SJCRH30 (cell line): Measurements from ENCODE around the gene HIPK2. TPM values are rescaled to one million over a fixed set of nuclear protein-coding genes. Genes with fewer than 3 reads are reported as not detected.
"Not testable (repeated sequence)": the region's sequence is repeated elsewhere in the genome, so short reads cannot be mapped to it uniquely, and the experiment has no call there.

ENCODE experiments used
- DNase-seq, 2 experiments: peaks; one replicate each; pipeline ENCODE4 v3.0.0-alpha.2; 2015 to 2020
- H3K27ac ChIP-seq: fragments of 250-450 bp; sonication (Bioruptor Pico); 2 replicates; pipeline ENCODE4 v1.5.1; 2020; ENCODE audit warnings: mild to moderate bottlenecking, moderate library complexity
- H3K27me3 ChIP-seq: fragments of 250-450 bp; sonication (Bioruptor Pico); 2 replicates; pipeline ENCODE4 v1.5.1; 2020; ENCODE audit warnings: mild to moderate bottlenecking, moderate library complexity
- H3K36me3 ChIP-seq: fragments of 250-450 bp; sonication (Bioruptor Pico); 2 replicates; pipeline ENCODE4 v1.5.1; 2020; ENCODE audit warnings: mild to moderate bottlenecking, moderate library complexity
- H3K4me1 ChIP-seq: fragments of 250-450 bp; sonication (Bioruptor Pico); 2 replicates; pipeline ENCODE4 v1.5.1; 2020; ENCODE audit warnings: mild to moderate bottlenecking, moderate library complexity
- H3K4me3 ChIP-seq: fragments of 250-450 bp; sonication (Bioruptor Pico); 2 replicates; pipeline ENCODE4 v1.5.1; 2020; ENCODE audit warnings: mild to moderate bottlenecking, moderate library complexity
- H3K9me3 ChIP-seq: fragments of 250-450 bp; sonication (Bioruptor Pico); replicated peaks from 2 replicates; pipeline ENCODE4 v1.5.1; 2020; ENCODE audit warnings: mild to moderate bottlenecking, moderate library complexity
- total RNA-seq: library from RNA; depleted of rRNA; stranded (reverse); fragments of >200 nt; shearing (Covaris generic); gene quantifications from 2 replicates; pipeline ENCODE4 v1.2.3, GENCODE V29; 2014

HIPK2 gene
- total RNA-seq, 1 experiment from 2014 or later: 17.2 TPM

DNA sequence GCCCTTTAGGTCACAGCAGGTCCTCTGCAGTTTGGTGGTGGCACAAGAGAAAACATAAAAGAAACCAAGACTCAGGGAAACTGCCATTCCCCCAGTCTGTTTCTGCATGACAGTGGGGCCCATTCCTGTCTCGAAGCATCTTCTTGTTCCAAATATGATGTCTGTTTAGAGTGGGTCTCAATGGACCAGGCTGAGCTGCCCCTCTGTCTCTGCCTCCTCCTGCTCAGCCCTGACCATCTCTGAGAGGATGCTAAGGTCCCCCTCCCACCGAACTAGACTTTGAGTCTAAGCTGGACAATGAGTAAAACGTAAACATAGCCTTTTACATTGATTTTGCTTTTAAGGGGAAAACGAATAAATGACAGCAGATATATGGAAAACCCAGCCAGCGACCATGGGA lies 213.9 kb downstream of the HIPK2 start:
- DNase-seq: no peak
- Histone ChIP-seq H3K36me3 (no peaks in the 10 kb centered on the region), H3K27me3 (no peaks in the 10 kb centered on the region), H3K27ac (no peak overlapping the region), H3K4me1 (no peaks in the 10 kb centered on the region; the same call in 1 of the 2 replicates), H3K4me3 (no peak overlapping the region), H3K9me3 (peaks cover 6% of the 10 kb centered on the region; the same call in 1 of the 2 replicates)

DNA sequence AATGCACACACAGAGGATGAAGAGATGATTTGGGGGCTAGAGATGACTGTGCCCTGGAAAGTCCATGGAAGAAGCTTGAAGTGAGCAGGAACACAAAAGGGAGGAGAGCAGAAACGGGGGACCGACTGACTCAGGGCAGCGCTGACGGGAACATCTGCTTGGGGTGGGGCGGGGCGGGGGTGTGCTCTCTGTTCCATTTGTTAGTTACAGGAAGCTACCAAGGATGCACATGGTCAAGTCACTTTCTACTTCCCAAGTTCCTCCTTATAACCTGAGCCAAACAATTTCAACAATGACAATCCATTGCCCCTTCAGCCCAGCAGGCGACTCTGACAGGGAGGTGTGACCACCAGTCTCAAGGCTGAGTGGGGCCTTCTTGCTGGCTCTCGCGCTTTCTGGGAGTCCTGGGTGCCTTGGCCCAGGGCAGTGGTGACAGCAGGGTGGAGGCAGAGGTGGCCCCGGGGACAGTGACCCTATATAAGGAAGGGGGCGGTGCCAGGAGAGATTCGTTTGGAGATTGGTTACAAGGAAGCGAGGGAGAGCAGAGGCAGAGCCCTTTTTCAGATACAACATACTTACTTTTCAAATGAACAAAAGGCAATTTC lies 214.7 kb downstream of the HIPK2 start:
- H3K9me3 ChIP-seq: peaks cover 6% of the 10 kb centered on the region; the same call in 1 of the 2 replicates
- H3K4me3 ChIP-seq: no peak overlapping the region
- H3K36me3 ChIP-seq: no peaks in the 10 kb centered on the region
- no peaks in the 10 kb centered on the region for H3K27me3 ChIP-seq
- H3K4me1 ChIP-seq: no peaks in the 10 kb centered on the region; the same call in 1 of the 2 replicates
- no peak for DNase-seq
- H3K27ac ChIP-seq: no peak overlapping the region

DNA sequence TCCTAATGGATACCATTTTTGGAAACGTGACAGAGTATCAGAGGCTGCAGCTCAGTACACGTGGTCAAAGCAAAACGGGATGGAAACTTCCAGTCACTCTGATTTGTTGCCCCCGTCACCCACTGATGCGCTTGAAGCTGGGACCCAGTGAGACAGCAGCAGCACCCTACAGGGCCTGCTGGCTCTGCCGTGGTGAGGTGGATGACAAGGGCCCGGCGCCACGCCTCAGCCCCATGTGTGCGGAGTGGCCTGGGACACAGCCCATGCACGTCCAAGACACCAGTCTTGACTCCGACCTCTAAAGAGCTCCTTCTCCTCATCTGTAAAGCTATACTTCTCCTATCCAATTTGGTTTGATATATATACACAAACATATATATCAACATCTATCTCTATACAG lies 215.3 kb downstream of the HIPK2 start:
- Histone ChIP-seq H3K9me3 (peaks cover 6% of the 10 kb centered on the region; the same call in 1 of the 2 replicates), H3K27me3 (no peaks in the 10 kb centered on the region), H3K4me1 (no peaks in the 10 kb centered on the region; the same call in 1 of the 2 replicates), H3K27ac (no peak overlapping the region), H3K36me3 (no peaks in the 10 kb centered on the region), H3K4me3 (no peak overlapping the region)
- no peak for DNase-seq

DNA sequence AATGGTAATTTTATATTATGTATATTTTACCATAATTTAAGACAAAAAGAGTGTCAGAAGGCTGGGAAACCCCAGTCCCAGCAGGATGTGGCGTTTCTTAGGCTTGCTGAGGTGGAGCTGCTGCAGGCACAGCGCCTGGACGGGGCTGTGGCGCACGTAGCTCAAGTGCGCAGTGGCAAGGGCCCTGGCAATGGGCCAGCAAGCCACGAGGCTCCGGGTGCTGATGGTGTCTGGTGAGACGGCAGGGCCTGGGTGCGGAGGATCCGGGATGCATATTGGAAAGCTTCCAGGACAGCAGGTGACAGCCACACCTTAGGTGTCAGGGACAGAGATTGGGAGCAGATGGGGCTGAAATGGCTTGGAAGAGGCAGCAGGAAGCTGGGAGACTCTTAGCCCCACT lies 217.1 kb downstream of the HIPK2 start:
- peaks cover 6% of the 10 kb centered on the region; the same call in 1 of the 2 replicates for H3K9me3 ChIP-seq
- no peaks in the 10 kb centered on the region for H3K36me3 ChIP-seq
- no peak for DNase-seq
- H3K27me3 ChIP-seq: no peaks in the 10 kb centered on the region
- no peak overlapping the region for H3K27ac ChIP-seq
- H3K4me3 ChIP-seq: no peak overlapping the region
- H3K4me1 ChIP-seq: no peaks in the 10 kb centered on the region; the same call in 1 of the 2 replicates

DNA sequence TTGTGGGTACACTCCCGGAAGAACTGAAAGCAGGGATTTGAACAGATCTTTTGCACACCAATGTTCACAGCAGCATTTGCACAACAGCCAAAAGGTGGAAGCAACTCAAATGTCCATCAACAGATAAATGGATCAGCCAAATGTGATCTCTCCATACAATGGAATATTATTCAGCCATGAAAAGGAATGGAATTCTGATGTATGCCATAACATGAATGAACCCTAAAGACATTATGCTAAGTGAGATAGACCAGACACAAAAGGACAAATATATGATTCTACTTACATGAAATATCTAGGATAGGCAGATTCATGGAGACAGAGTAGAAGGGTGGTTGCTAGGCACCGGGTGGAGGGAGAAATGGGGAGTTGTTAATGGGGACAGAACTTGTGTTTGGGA lies 217.6 kb downstream of the HIPK2 start:
- Histone ChIP-seq H3K9me3 (peaks cover 6% of the 10 kb centered on the region; the same call in 1 of the 2 replicates), H3K36me3 (no peaks in the 10 kb centered on the region)
- DNase-seq: no peak

DNA sequence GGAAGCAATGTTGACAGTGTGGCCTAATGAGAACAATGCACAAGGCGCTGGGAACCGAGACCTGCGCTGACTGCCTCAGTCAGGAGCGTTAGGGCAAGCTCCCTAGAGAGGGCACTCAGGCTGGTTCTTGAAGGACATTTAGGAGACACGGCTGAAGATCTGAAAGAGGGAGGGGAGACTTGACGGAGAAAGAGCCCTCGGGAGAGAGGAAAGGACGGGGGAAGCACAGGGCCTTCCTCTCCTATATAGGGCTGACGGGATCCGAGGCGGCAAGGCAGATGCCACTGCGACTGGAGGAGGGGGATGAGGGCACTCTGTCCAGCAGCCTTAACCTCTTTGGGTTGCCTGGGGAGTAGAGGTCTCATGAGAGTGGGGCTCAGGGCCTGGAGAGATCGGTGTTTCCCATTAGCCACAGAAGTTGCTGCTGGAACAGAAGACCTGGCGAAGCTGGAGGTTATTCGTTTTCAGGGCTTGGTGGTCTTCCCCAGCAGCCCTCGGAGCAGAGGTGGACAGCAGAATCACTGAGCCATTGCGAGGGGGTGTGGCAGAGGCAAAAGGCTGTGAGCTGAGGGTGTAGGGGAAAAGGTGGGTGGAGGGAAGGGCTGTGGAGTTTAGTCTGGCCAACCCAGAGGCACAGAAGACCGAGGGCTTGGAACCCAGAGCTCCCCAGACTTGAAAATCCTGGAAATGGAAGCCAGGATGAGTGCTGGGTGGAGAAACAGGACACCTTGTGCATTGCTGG lies 218.3 kb downstream of the HIPK2 start:
- Histone ChIP-seq H3K4me3 (no peak overlapping the region), H3K4me1 (no peaks in the 10 kb centered on the region), H3K36me3 (no peaks in the 10 kb centered on the region), H3K9me3 (peaks cover 6% of the 10 kb centered on the region; the same call in 1 of the 2 replicates), H3K27me3 (no peaks in the 10 kb centered on the region), H3K27ac (no peak overlapping the region)
- no peak for DNase-seq

More for the DNA sequence above, 217.6 kb downstream of the HIPK2 start:
- H3K4me3 ChIP-seq: no peak overlapping the region
- no peak overlapping the region for H3K27ac ChIP-seq
- no peaks in the 10 kb centered on the region for H3K27me3 ChIP-seq
- no peaks in the 10 kb centered on the region; the same call in 1 of the 2 replicates for H3K4me1 ChIP-seq

DNA sequence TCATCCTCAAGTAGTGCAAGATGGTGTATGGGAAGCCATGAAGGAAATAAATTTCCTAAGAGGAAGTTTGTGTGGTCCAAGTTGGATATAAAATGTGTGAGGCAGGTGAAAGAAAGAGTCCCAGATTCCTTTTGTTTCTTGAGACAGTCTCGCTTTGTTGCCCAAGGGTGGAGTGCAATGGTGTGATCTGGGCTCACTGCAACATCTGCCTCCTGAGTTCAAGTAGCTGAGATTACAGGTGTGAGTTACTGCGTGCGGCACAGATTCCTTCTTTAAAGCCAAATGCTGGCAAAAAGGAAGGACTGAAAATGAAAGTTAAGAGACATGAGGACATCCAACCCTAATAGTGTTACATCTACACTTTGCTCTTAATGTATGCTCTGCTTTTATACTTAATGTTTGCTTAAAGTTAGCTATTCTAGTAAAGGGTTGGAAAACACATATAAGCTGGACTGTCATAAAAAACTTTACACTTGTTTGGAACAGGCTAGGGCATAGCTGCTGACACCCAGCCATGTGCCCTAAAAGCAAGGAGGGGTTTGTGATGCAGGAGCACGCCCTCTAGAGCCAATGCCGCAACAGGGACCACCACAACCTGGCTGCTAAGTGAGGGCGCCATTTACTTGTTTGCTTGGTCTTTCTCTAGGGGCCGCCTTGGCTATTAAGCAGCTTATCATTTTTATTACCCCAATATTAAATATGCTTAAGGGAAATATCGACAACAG lies 219.8 kb downstream of the HIPK2 start:
- H3K36me3 ChIP-seq: no peaks in the 10 kb centered on the region
- DNase-seq: no peak
- H3K4me3 ChIP-seq: no peak overlapping the region
- H3K9me3 ChIP-seq: peaks cover 6% of the 10 kb centered on the region; the same call in 1 of the 2 replicates
- H3K4me1 ChIP-seq: no peaks in the 10 kb centered on the region
- H3K27me3 ChIP-seq: no peaks in the 10 kb centered on the region
- no peak overlapping the region for H3K27ac ChIP-seq

DNA sequence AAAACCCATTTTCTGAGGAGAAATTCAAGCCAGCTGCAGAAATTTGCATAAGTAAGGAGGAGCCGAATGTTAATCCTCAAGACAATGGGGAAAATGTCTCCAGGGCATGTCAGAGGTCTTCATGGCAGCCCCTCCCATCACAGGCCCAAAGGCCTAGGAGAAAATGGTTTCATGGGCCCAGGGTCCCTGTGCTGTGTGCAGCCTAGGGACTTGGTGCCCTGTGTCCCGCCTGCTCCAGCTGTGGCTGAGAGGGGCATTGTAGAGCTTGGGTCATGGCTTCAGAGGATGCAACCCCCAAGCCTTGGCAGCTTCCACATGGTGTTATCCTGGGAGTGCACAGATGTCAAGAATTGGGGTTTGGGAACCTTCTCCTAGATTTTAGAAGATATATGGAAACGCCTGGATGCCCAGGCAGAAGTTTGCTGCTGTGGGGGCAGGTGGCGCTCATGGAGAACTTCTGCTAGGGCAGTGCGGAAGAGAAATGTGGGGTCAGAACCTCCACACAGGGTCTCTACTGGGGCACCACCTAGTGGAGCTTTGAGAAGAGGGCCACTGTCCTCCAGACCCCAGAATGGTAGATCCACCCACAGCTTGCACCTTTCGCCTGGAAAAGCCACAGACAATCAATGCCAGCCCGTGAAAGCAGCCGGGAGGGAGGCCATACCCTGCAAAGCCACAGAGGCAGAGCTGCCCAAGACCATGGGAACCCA lies 223.7 kb downstream of the HIPK2 start:
- not testable (repeated sequence) for DNase-seq, H3K27ac ChIP-seq, H3K27me3 ChIP-seq, H3K9me3 ChIP-seq, H3K4me1 ChIP-seq, H3K4me3 ChIP-seq, H3K36me3 ChIP-seq

DNA sequence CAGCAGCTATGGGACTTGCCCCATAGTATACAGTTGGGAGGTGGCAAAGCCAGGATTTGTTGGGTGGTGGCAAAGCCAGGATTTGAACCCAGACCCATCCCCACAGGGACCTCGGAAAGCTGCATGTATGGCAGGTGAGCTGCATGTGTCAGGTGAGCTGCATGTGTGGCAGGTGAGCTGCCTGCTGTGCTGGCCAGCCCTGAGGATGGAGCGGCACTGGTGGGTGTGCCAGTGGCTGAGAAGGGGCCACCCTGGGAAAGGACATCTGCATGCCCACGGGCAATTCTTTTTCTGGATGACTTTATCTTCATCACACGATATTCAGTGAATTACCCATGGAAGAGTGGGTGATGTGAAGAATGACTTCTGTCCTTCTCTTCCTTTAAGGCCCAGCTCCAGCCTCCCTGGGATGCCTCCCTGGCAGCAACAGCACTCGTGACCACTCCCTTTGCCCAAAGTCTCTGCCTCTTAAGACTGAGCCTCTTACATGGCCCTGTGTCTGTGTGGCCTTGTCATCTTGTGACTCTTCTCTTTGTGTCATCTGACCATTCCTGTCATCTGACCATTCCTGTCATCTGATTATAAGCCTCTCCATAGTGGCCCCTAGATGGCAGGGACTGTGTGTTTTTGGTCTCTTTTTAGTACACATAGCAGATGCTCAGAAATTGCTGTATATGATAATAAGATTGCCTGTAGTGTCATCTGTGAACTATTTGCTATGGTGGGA lies 229.3 kb downstream of the HIPK2 start:
- no peak for DNase-seq
- H3K4me3 ChIP-seq: no peak overlapping the region
- no peaks in the 10 kb centered on the region for H3K27me3 ChIP-seq

DNA sequence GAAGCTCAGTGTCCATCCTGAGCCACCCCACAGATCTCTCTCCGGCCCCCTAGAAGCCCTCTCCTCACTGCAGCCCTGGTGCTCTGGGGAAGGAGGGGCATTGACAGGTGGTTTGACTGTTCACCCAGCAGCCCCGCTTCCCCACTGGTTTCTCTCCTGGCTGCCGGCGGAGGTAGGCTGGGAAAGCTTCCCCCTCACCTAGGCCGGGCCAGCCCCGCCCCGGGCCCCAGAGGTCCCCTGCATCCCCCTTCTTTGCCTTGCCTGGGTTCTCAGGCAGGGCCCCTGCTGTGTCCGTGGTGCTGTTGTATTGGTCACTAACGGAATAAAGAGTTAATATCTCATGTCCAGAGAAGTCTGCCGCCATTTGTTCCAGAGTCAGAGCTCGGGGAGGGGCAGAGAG lies 233.2 kb downstream of the HIPK2 start:
- no peak for DNase-seq
- no peak overlapping the region for H3K27ac ChIP-seq
- H3K36me3 ChIP-seq: no peaks in the 10 kb centered on the region
- H3K9me3 ChIP-seq: no peaks in the 10 kb centered on the region
- no peaks in the 10 kb centered on the region for H3K4me1 ChIP-seq
- no peaks in the 10 kb centered on the region for H3K27me3 ChIP-seq
- no peak overlapping the region for H3K4me3 ChIP-seq

More for the DNA sequence above, 229.3 kb downstream of the HIPK2 start:
- Histone ChIP-seq H3K9me3 (no peaks in the 10 kb centered on the region), H3K27ac (no peak overlapping the region), H3K36me3 (no peaks in the 10 kb centered on the region), H3K4me1 (no peaks in the 10 kb centered on the region)

DNA sequence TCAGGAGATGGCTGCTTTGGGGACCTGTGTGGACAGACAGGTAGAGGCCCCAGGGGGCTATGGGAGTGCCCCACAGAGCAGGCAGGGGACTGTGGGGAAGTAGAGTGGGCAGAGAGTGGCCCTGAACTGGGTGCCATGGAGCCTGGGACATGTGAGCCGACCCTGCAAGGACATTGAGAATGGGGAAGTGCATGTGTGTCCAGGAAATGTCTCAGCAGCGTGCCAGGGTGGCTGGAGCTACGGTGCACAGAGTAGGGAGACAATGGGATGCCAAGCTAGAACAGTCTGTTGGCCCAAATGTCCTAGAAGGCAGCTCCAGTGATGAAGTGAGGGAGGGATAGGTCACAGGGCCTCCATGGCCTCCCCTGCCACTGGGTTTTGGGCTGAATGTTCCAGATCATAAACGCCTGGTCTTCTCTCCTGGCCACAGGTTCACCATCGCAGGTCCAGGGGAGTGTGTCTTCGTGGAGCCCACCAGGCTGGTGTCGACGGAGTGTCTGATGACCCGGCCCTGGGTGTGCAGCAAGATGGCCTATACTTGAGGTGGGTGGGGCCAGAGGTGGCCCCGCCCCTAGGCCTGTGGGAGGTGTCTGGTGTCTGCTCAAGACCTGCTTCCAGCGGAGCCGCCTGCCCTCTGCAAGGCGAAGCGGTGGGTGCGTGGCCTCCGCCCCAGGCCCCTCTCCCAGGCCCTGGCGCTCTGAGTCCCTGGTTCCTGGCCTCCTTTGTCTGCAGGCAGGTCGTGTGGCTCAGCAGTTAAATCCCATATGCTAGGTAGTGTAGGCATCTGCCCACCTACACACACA lies 233.8 kb downstream of the HIPK2 start:
- no peak for DNase-seq
- H3K36me3 ChIP-seq: no peaks in the 10 kb centered on the region
- no peaks in the 10 kb centered on the region for H3K27me3 ChIP-seq
- no peak overlapping the region for H3K27ac ChIP-seq
- H3K4me1 ChIP-seq: no peaks in the 10 kb centered on the region
- no peaks in the 10 kb centered on the region for H3K9me3 ChIP-seq
- H3K4me3 ChIP-seq: no peak overlapping the region

DNA sequence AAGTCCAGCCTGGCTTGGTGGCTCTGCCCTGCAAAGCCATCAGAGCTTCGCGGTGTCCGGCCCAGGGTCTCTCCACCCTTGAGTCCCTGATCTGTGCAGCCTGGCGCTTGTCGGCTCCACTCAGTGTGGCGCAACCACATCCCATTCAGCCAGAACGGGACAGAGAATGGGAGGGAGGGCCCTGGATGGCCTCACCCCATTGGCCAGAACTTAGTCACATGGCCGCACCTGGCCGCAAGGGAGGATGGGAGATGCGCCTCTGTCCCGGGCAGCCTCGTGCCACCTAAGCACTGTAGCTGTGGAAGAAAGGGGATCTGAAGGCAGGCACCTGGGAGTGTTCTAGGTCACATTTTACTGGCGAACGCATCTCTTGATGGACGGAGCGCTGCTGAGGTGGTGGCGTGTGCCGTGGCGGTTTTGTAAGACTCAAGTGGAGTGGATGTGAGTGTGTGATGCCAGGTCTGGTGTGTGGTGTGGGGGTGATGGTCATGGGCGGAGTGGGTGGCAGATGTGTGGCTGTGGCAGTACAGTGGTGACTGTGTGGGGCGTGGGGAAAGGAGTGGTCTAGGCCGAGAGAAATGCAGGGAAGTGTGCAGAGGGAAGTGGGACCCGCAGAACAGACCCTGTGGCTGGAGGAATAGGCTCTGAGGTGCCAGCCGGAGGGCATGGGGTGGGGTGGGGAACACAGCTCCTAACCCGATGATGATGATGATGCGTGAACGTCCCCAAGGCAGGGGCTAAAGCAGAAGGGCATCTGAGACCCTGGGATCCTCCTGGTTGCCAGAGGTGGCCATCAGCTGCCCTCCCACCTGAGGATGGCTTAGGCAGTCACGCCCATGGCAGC lies 235.3 kb downstream of the HIPK2 start:
- Histone ChIP-seq H3K36me3 (no peaks in the 10 kb centered on the region), H3K4me3 (no peak overlapping the region), H3K9me3 (no peaks in the 10 kb centered on the region), H3K27me3 (no peaks in the 10 kb centered on the region), H3K4me1 (no peaks in the 10 kb centered on the region), H3K27ac (no peak overlapping the region)
- no peak for DNase-seq
